Measurements from ENCODE around the gene CHST1. TPM values are rescaled to one million over a fixed set of nuclear protein-coding genes. Genes with fewer than 3 reads are reported as not detected.

The CHST1 gene
- total and polyA plus RNA-seq, 2 donors (not counting 3 experiments of a cell fraction or from before 2014, with no cell fraction given), result 12.6 to 40.5 TPM

- dilution Hi-C loops (cut with MboI; ENCODE audit: extremely low pct_ligation_motif_present, low sequenced_read_pairs), result no loop called here
- CTCF ChIA-PET, result interaction anchor here (6.5 kb wide), 1 partner anchor 287 kb away, joined by 118 read pairs; no protein-coding TSS in a partner anchor
- no peak overlapping the region for H3K27ac ChIP-seq (ENCODE audit: insufficient read depth, low read depth, low read length)
Observed at GRCh38 chr11:45659818-45660160, 5.6 kb downstream of the CHST1 start.

More at GRCh38 chr11:45659818-45660160, 5.6 kb downstream of the CHST1 start:
- Histone ChIP-seq H4K20me1 (replicated peaks; ENCODE audit: control insufficient read depth, extremely low read depth, insufficient read depth, low read length) (no peaks in the 10 kb centered on the region), H3K27me3 (ENCODE audit: control insufficient read depth in 2 of 2, insufficient read depth in 2 of 2, low read length in 2 of 2) (peaks cover 0 to 2% of the 10 kb centered on the region in 2 experiments), H3K79me2 (ENCODE audit: control insufficient read depth, insufficient read depth, low read length) (peaks cover 2% of the 10 kb centered on the region), H3K36me3 (ENCODE audit: control insufficient read depth in 2 of 2, extremely low read depth in 1 of 2, insufficient read depth in 2 of 2, low read length in 2 of 2) (no peaks in the 10 kb centered on the region), H3K9me1 (replicated peaks; ENCODE audit: control insufficient read depth, extremely low read depth, insufficient read depth, low read length) (no peaks in the 10 kb centered on the region), H3K4me3 (replicated peaks in 1 of 3; ENCODE audit: insufficient read depth in 1 of 3, low read depth in 1 of 3, low read length in 3 of 3) (no peak overlapping the region), H3K4me2 (ENCODE audit: insufficient read depth, low read length) (no peak overlapping the region), H3K9me3 (replicated peaks; ENCODE audit: control insufficient read depth, insufficient read depth, low read length) (no peaks in the 10 kb centered on the region), H2AFZ (ENCODE audit: low read depth, low read length) (no peak overlapping the region), H3K9ac (replicated peaks; ENCODE audit: extremely low read depth, insufficient read depth, low read length) (no peak overlapping the region), H3K4me1 (ENCODE audit: control insufficient read depth, extremely low read depth, insufficient read depth, low read length) (peaks cover 70% of the 10 kb centered on the region)
- intact Hi-C loops (cut with micrococcal nuclease), result loop anchor here (2.0 to 10.0 kb wide), 3 partner anchors 17 to 705 kb away; partner anchors contain the start of gene TP53I11
- TF ChIP-seq GATA2 (IDR thresholded peaks at IDR 0.05; ENCODE audit: insufficient read depth, insufficient read length, low read depth, low read length) (no peak), EZH2 (IDR thresholded peaks at IDR 0.05; ENCODE audit: borderline replicate concordance, low read depth, low read length, severe bottlenecking) (no peak), POLR2A (IDR thresholded peaks at IDR 0.05; ENCODE audit: low read depth, low read length) (no peak), MYC (IDR thresholded peaks at IDR 0.05; ENCODE audit: low read depth, low read length) (no peak), JUN (IDR thresholded peaks at IDR 0.05; ENCODE audit: borderline replicate concordance, insufficient read depth, insufficient read length, low read depth) (no peak), POLR2AphosphoS5 (IDR thresholded peaks at IDR 0.05; ENCODE audit: insufficient read depth, low read depth, low read length) (no peak), FOS (IDR thresholded peaks at IDR 0.05; ENCODE audit: borderline replicate concordance, insufficient read depth, low read length) (no peak), MAX (IDR thresholded peaks at IDR 0.05; ENCODE audit: insufficient read depth, insufficient read length) (no peak)
- TF ChIP-seq, protein P1, sequence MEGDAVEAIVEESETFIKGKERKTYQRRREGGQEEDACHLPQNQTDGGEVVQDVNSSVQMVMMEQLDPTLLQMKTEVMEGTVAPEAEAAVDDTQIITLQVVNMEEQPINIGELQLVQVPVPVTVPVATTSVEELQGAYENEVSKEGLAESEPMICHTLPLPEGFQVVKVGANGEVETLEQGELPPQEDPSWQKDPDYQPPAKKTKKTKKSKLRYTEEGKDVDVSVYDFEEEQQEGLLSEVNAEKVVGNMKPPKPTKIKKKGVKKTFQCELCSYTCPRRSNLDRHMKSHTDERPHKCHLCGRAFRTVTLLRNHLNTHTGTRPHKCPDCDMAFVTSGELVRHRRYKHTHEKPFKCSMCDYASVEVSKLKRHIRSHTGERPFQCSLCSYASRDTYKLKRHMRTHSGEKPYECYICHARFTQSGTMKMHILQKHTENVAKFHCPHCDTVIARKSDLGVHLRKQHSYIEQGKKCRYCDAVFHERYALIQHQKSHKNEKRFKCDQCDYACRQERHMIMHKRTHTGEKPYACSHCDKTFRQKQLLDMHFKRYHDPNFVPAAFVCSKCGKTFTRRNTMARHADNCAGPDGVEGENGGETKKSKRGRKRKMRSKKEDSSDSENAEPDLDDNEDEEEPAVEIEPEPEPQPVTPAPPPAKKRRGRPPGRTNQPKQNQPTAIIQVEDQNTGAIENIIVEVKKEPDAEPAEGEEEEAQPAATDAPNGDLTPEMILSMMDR (IDR thresholded peaks at IDR 0.05; ENCODE audit: extremely low read depth in 1 of 2, insufficient read depth in 1 of 2, low read depth in 1 of 2, low read length in 2 of 2), result no peak
- POLR2A ChIA-PET, result no interaction called here
- DNase-seq (ENCODE audit: low read depth, low spot score) (no peak), FAIRE-seq (no peak)
- BruUV-seq (replicated peaks), result no TSS peak

Measured in endothelial cell of umbilical vein (primary cell).